ENCODE measurements around the gene KCNH6. TPM values are rescaled to one million over a fixed set of nuclear protein-coding genes. Genes with fewer than 3 reads are reported as not detected.

The KCNH6 gene
- total RNA-seq, 1 experiment from 2014 or later, result not detected

- Histone ChIP-seq H3K36me3 (no peaks in the 10 kb centered on the region), H3K9me3 (no peaks in the 10 kb centered on the region), H3K4me3 (no peak overlapping the region), H3K27me3 (no peaks in the 10 kb centered on the region; the same call in 1 of the 2 replicates)
- DNase-seq, result no peak
Measured at GRCh38 chr17:63537991-63538692, 15.0 kb downstream of the KCNH6 start.

DNA sequence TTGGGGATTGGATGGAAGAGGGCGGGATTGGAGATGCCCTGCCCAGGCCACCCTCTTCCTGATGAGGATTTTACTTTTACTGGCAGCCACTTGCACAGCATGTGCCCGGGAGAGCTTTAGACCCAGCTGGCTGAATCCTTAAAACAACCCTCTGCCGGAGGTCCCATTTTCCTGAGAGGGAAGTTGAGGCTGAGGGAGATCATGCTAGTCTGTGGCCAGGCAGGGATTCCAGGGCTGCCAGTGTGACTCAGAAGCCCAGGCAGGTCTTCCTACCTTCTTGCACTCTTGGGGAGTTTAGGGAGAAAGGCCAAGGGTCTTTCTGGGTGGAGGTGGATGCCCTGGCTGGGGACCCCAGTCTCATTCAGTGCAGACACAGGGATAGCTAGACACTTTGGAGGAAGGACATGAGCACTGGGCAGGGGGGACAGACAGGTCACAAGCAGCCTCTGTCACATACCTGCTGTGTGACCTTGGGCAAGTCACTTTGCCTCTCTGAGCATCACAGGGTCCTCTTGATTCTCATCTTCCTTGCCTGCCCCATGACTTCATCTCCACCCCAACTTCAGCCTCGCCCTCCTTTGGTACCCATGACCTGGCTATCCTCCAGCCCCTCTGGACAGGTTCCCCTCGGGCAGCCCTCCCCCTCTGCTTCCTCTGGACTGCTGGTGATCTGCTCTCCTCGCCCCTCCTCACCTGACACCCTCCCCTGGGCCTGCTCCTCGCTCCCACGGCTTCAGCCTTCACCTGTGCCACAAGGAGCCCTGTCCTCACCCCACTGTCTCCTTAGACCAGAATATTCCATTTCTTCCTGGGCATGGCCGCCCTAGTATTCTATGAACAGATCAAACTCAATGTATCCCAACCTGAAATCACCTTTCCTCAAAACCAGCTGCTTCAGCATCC lies 15.8 kb downstream of the KCNH6 start:
- Histone ChIP-seq H3K27me3 (no peaks in the 10 kb centered on the region; the same call in 1 of the 2 replicates), H3K4me3 (no peak overlapping the region), H3K36me3 (no peaks in the 10 kb centered on the region), H3K9me3 (no peaks in the 10 kb centered on the region)
- no peak for DNase-seq

- Histone ChIP-seq H3K27me3 (no peaks in the 10 kb centered on the region; the same call in 1 of the 2 replicates), H3K36me3 (no peaks in the 10 kb centered on the region), H3K9me3 (no peaks in the 10 kb centered on the region), H3K4me3 (no peak overlapping the region)
- no peak for DNase-seq
Measured at GRCh38 chr17:63540590-63540989, 17.4 kb downstream of the KCNH6 start.

DNA sequence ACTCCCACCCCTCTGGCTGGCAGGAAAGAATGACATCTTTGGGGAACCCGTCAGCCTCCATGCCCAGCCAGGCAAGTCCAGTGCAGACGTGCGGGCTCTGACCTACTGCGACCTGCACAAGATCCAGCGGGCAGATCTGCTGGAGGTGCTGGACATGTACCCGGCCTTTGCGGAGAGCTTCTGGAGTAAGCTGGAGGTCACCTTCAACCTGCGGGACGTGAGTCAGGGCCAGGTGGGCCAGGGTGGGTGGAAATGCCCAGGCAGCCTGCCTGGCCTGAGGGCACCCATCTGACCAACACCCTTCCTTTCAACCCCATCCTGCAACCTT lies 19.0 kb downstream of the KCNH6 start:
- Histone ChIP-seq H3K9me3 (no peaks in the 10 kb centered on the region), H3K4me3 (no peak overlapping the region), H3K36me3 (no peaks in the 10 kb centered on the region), H3K27me3 (no peaks in the 10 kb centered on the region; the same call in 1 of the 2 replicates)
- DNase-seq, result no peak

GRCh38 chr17:63542942-63543821 lies 20.0 kb downstream of the KCNH6 start:
- Histone ChIP-seq H3K4me3 (no peak overlapping the region), H3K27me3 (no peaks in the 10 kb centered on the region; the same call in 1 of the 2 replicates), H3K36me3 (no peaks in the 10 kb centered on the region), H3K9me3 (no peaks in the 10 kb centered on the region)
- no peak for DNase-seq

DNA sequence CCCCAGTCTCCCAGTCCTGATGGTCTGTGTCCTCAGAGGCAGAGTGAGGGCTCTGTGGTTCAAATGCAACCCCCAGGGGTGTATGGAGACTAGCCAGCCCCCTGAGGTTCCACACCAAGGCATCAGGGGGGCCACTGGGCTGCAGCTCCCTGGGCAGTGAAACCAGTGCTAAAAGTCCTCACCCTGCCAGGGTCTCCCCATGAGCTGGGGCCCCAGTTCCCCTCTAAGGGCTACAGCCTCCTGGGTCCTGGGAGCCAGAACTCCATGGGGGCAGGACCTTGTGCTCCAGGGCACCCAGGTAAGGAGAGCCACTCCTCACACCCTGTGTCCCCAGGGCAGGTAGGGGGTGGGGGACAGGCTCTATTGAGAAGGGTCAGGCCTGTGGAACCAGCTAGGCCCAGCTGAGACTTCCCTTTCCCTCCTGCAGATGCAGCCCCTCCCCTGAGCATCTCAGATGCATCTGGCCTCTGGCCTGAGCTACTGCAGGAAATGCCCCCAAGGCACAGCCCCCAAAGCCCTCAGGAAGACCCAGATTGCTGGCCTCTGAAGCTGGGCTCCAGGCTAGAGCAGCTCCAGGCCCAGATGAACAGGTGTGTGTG lies 20.8 kb downstream of the KCNH6 start:
- no peak for DNase-seq
- no peaks in the 10 kb centered on the region for H3K27me3 ChIP-seq
- no peak overlapping the region for H3K4me3 ChIP-seq
- H3K9me3 ChIP-seq, result no peaks in the 10 kb centered on the region
- no peaks in the 10 kb centered on the region for H3K36me3 ChIP-seq

DNA sequence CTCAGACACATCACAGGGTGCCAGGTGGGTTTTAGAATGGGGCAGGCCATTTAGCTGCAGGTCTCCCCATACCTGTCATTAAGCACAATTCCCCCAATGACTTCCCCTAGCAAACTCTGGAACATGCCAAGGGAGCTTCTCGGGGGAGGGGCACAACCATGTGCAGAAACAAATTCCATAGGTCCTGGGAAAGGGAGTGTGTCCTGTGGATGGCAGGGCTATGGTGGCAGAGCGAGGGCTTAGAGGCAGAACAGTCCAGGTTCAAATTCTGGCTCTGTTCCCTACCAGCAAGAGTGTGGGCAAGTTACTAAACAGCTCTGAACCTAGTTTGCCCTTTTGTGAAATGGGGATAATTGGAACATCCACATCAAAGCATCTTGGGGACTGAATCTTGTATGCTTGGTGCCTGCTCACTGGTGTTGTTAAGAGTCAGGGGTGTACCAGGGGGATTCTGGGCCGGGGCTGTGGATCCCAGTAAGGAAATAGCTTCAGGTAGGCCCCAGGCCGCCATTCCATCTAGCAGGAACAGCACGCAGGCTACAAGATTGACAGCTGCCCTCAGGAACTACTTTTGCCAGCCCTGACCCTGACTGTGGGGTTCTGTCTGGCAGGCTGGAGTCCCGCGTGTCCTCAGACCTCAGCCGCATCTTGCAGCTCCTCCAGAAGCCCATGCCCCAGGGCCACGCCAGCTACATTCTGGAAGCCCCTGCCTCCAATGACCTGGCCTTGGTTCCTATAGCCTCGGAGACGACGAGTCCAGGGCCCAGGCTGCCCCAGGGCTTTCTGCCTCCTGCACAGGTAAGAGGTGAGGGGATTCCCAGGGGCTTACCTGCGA lies 21.5 kb downstream of the KCNH6 start:
- DNase-seq, result no peak
- Histone ChIP-seq H3K9me3 (no peaks in the 10 kb centered on the region), H3K27me3 (no peaks in the 10 kb centered on the region), H3K4me3 (no peak overlapping the region), H3K36me3 (no peaks in the 10 kb centered on the region)

DNA sequence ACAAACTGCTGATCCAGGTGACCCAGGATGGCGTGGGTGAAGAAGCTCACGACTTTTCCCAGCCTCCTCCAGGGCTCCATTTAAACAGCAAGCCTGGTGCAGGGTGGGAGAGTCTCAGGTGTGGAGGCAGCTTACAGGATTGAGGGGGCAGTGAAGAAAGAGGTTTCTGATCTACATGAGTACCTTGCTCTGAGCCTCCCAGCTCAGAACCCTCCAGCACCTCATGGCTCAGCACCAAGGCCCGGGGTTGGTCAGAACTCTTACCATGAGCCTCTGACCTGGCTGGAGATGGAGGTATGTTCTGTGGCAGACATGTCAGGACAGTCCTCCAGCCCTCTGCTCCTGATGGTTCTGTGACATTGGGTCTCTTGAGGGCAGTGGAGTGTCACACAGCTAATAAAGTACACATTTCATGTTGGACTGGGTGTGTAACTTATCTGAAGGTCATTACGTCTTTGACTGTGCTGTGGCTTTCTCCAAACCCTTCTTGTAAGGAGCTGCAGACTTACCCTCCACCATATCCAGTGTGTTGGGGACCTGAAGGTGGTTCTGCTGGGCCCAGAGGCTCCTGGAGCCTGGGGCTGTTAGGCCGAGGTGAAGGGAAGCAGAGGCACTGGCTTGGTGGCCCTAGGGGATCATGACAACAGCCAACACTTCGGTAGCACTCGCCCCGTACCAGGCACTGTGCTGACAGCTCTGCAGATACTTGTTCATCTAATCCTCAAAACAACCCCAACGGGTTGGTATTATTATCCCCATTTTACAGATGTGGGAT lies 23.3 kb downstream of the KCNH6 start:
- DNase-seq, result no peak
- H3K4me3 ChIP-seq, result no peak overlapping the region
- no peaks in the 10 kb centered on the region for H3K27me3 ChIP-seq
- peaks cover 2% of the 10 kb centered on the region; the same call in 1 of the 2 replicates for H3K36me3 ChIP-seq
- no peaks in the 10 kb centered on the region for H3K9me3 ChIP-seq

- no peak for DNase-seq
- Histone ChIP-seq H3K9me3 (no peaks in the 10 kb centered on the region), H3K36me3 (peaks cover 4% of the 10 kb centered on the region), H3K4me3 (no peak overlapping the region), H3K27me3 (no peaks in the 10 kb centered on the region)
Measured at GRCh38 chr17:63547083-63547523, 23.9 kb downstream of the KCNH6 start.

GRCh38 chr17:63549289-63549945 lies 26.3 kb downstream of the KCNH6 start:
- Histone ChIP-seq H3K36me3 (peaks cover 22% of the 10 kb centered on the region), H3K4me3 (peak overlapping the region; percentile 95), H3K9me3 (no peaks in the 10 kb centered on the region), H3K27me3 (no peaks in the 10 kb centered on the region)
- no peak for DNase-seq

- Histone ChIP-seq H3K9me3 (no peaks in the 10 kb centered on the region), H3K4me3 (peak within 1 kb of the TSS; percentile 95), H3K36me3 (peaks cover 27% of the 10 kb centered on the region), H3K27me3 (no peaks in the 10 kb centered on the region)
- peak; percentile 100 for DNase-seq
Measured at GRCh38 chr17:63549946-63550816, 27.0 kb downstream of the KCNH6 start, which contains the start of gene DCAF7. DCAF7 (plus strand) TSS chr17:63550477; CDS start chr17:63550678, 201 bp downstream.

GRCh38 chr17:63550817-63551639 lies 27.9 kb downstream of the KCNH6 start:
- peak; percentile 34 for DNase-seq
- no peaks in the 10 kb centered on the region for H3K27me3 ChIP-seq
- H3K36me3 ChIP-seq, result peaks cover 35% of the 10 kb centered on the region
- H3K9me3 ChIP-seq, result no peaks in the 10 kb centered on the region
- peak overlapping the region; percentile 95 for H3K4me3 ChIP-seq

DNA sequence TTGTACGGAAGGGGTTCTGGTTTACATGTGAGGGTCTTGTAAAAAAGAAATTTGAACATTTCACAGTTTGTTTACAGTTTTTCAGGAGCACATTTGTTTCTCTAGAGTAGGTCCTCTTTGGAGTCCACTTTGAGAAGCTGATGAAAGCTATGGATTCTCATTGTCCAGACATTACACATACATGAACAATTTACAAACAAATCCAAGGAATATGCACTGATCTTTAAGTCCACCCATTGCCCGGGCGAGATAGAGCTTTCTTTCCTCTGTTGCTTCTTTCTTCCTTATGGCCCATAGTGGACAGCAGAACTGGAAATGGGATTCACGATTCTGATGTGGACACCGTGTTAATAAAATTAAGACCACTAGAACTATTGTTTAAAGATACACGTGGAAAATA lies 29.1 kb downstream of the KCNH6 start:
- no peaks in the 10 kb centered on the region for H3K9me3 ChIP-seq
- no peak for DNase-seq
- H3K4me3 ChIP-seq, result peak overlapping the region; percentile 95
- peaks cover 39% of the 10 kb centered on the region for H3K36me3 ChIP-seq
- H3K27me3 ChIP-seq, result no peaks in the 10 kb centered on the region

All from MG63 (cell line).